Measurements from ENCODE around the gene CRYAA.

Gene CRYAA

DNA sequence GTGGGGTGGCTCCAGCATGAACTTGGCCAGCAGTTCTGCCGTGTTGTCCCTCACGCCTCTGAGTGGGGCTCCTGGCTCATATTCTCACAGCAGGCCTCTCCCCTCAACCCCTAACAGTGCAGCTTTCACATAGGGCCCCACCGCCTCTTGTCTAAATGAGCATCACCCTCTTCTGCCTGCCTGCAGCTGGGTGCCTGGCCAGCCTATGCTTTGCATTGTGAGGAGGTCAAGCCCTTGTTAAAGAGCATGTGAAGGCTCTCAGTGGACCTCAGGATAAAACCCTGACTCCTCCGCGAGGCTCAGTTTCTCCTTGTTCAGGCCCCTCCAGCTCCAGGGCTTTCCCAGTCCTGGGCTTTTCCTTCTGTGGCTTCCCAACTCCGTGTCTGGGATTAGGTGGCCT is 34.8 kb downstream of the CRYAA start:
- no peak for DNase-seq (ENCODE audit: low spot score)

DNA sequence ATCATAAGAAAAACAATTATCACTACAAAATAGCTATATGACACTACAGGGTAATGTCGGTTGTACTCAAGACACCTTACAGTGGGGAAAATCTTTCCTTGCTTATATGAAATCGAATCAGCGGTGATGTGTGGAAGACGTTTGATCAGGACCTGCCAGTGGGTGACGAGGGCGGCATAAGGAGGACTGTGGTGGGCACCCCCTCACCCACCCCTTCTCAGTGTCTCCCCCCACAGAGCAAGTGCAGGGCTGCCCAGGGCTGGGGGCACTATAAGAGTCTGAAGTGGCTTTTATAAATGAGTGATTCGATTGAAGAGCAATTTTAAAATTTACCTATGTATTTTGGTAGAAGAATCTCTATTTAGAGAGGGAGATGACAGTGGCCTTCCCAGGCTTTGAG is 35.8 kb downstream of the CRYAA start:
- no peak for DNase-seq (ENCODE audit: low spot score)

DNA sequence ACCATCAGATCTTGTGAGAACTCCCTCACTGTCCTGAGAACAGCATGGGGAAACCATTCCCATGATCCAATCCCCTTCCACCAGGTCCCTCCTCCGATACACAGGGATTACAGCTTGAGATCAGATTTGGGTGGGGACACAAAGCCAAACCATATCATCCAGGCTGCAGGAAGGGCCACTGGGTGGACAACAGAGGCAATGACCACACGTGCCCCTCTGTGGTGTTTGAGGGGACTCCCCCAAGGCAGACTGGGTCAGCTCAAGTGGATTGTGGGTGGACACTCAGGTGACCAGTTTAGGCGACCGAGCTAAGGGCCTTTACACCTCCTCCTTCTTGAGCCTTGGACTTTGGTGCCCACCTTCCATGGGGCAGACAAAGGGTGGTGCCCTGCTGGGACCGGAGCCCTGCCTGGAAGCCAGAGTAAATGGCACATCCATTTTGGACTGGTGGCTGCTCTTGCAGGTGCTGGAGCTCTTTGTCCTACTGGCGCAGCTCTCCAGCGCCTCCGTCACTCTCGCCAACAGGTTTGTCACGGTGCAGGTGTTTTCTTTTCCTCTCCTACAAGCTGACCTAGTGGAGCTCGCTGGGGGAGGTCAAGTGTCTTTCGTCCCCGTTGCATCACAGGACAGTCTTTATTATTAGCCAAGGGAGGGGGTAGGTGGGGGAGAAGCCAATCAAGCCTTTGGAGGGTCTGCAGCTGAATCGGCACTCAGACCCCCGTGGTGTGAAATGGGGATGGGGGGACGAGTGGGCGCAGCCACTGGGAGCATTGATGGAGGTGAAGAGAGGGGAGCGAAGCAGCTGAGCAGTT is 37.6 kb downstream of the CRYAA start:
- no peak for DNase-seq (ENCODE audit: low spot score)

DNA sequence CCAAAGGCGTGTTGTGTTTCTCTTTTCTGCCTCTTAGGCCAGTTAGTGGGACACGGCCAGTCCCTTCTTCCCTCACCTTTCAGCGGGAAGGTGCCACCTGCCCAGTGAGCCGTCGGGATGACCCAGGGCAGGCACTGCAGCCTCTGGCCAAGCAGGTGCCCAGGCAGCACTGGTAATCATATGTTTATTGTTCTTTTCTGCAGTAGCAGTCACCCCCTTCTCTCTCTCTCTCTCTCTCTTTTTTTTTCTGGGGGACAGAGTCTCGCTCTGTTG is 38.2 kb downstream of the CRYAA start:
- no peak for DNase-seq (ENCODE audit: low spot score)

DNA sequence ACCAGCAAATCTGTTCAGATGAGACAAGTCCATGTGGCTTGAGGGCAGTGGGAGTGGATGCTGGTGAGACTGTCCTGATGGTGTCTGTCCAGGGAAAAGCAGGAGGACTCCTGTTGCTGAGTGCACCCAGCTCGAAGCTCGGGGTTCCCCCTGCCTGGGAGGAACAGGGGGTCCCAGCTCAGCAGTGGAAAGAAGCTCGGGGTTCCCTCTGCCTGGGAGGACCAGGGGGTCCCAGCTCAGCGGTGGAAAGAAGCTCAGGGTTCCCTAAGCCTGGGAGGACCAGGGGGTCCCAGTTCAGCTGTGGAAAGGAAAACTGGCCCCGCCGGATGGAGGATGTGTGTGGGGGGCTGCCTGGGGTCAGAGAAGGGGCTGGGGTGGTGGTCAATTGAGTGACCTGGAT is 39.1 kb downstream of the CRYAA start:
- DNase-seq (ENCODE audit: low spot score): no peak

DNA sequence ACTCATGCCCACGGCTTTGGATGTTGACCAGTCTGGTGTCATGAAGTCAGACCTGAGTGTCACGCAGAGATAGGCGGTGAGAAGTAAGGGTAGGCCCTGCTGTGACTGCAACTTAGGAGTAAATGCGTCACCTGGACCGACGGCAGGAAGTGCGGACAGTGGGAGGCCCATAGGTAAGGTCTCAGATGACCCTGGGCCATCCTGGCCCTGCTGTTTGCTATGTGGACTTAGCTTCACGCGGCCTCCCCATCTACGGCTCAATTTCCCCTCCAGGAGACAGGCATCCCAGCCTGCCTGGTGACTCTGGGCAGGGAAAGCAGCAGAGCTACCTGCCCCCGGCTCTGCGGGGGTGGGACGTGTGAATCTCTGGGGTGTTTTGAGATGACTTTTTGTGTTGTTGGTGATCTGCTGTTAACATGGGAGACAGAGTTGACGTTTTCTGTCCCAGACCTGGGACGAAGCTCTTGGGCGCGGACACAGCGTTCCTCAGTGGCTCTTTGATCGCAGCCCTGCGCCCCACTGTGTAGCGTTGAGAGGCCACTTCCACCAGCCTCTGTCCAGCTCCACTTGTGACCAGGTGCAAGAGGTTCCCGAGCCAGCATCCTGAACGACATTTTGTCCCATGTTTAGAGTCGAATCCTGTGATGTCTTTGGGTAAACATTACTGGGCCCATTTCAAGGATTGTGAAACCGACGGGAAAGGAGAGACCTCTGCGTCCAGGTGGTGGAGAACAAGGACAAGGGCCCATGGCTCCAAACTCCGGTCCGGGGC is 39.9 kb downstream of the CRYAA start:
- no peak for DNase-seq (ENCODE audit: low spot score)

DNA sequence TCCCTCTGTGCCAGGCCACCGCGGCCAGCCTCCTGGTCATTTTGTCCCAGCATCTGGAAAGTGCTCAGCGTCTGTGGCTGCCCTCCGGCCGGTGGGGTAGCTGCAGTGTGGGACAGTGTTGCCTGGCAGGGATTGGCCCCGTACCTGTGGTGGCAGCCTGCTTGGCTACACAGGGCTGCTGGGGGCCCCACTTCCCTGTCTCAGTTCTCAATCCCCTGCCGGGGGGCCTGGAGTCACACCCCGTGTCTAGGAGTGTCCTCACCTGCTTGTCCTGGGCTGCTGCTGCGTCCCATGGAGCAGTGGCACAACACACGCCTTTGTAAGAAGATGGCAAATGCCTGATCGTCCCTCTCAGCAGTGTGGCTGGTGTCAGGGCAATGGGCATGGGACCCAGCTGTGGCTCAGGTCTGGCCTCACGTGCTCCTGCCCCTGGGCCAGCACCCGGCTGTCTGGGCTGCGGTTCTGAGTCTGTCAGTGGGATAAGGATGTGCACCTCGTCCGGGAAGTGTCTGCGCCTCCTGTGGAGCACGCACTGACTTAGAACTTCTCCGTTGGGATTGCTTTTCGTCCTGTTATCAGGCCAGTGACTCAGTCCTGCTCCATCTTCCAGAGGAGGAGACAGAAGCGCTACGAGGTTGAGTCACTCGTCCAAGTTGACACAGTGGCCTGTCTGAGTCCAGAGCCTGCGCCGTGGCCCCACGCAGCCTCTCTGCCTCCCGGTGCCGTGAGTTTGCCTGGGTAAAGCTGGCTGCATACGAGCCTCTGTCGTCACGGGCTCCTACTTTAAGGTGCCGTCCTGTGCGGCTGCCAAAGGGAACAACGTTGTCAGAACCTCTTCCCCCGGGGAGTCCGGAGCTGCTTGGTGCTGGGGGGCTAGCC is 41.0 kb downstream of the CRYAA start:
- DNase-seq (ENCODE audit: low spot score): no peak

DNA sequence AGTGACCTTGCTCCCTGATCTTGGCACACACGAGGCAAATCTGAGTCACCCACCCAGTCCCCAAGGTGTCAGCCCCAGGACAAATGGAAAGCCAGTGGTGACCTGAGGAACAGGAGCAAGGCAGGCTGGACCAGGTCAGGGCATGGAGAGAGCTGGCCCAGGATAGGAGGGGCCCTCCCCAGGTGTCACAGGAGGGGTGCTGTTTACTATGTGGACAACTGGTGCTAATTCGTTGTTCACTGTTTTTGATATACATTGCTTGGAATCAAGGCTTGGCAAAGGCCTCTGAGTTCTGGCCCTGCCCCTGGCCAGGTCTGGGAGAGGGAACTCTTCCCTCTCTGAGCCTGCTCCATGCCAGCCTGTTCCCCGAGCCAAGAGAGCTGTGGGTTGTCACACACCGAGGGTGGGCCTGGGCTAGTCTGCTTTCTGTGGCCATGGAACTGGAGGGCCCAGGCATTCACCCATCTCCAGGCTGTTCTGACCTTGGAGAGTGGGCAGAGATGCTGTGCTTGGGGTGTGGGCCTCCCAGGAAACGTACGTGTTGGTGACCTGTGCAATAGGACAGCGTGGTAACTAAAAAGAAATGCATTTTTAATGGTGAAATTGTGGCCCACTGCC is 41.8 kb downstream of the CRYAA start:
- no peak for DNase-seq (ENCODE audit: low spot score)

DNA sequence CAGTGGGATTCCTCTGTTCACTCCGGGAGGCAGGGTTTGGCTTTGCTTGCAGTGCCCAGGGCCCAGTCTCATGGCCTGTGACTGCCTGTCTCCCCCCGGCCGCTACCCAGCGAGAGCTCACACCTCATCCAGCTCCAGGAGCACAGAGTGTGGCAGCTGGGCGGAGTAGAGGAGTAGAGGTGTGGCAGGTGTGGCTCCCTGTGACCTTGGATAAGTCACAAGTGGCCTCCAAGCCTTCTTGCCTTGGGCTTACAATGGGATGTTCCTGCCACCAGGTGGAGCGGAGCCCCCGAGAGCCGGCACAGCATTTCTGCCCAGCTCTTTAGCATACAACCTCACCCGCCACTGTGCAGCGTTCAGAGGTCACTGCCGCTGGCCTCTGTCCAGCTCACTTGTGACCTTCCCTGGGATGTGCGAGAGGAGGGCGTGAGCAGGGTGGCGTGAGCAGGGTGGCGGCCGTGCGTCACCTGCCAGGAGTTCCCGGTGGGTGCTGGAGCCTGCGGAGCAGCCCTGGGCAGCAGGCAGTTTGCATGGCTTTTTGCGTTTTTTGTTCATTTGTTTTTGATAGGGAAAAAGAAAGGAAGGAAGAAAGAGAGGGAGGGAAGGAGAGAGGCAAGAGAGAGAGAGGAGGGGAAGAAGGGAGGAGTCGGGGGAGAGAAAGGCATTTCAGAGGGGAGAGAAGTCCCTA is 42.4 kb downstream of the CRYAA start:
- no peak for DNase-seq (ENCODE audit: low spot score)

DNA sequence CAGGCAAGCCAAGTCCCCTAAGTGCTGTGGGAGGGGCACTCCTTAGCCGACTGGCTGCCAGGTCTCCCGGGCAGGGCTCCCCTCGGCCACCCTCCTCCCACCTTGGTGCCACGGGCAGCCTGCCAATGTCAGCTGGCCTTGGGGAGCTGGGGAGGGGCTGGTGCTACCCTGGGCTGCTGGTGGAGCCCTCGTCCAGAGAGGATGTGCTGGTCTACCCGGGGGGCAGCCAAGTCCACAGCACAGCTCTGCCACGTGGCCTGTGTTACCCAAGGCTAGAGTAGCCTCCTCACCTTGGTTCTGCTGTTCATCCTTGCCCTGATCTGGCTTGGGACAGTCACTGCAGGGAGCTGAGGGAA is 42.9 kb downstream of the CRYAA start:
- no peak for DNase-seq (ENCODE audit: low spot score)
